Adrenal gland (tissue), 12 donors: ENCODE data around the gene OLFM1. TPM values are rescaled to one million over a fixed set of nuclear protein-coding genes. Genes with fewer than 3 reads are reported as not detected.

Experiments
- DNase-seq, 7 donors: peaks; one replicate each; pipeline ENCODE4 v3.0.0-alpha.2; 2019 to 2020
- H3K27ac ChIP-seq, 5 donors: fragments of 200-600 bp; sonication (generic) in 4 of 5; 1 replicate in 3 of 5; 2 replicates in 2 of 5; pipeline versions ENCODE4 v1.5.1 to v1.8.0; 2016 to 2020; ENCODE audit warnings: mild to moderate bottlenecking in 1 of 5
- H3K27me3 ChIP-seq: fragments of 200-600 bp; 2 replicates; pipeline ENCODE4 v1.8.0; 2021
- H3K36me3 ChIP-seq, 2 donors: fragments of 200-600 bp; replicated peaks in 1 of 2; 1 replicate in 1 of 2; 2 replicates in 1 of 2; pipeline versions ENCODE4 v1.5.1 to v1.8.0; 2018 to 2022
- H3K4me1 ChIP-seq, 2 donors: fragments of 200-600 bp; replicated peaks in 1 of 2; 1 replicate in 1 of 2; 2 replicates in 1 of 2; pipeline versions ENCODE4 v1.5.1 to v1.8.0; 2018 to 2021
- H3K4me3 ChIP-seq, 4 donors: fragments of 200-600 bp; sonication (generic) in 3 of 4; one replicate each; pipeline ENCODE4 v1.5.1; 2016 to 2018
- H3K9me3 ChIP-seq, 3 donors: fragments of 200-600 bp; sonication (generic) in 1 of 3; replicated peaks in 1 of 3; 1 replicate in 2 of 3; 2 replicates in 1 of 3; pipeline versions ENCODE4 v1.5.1 to v1.8.0; 2016 to 2021
- POLR2A ChIP-seq, 2 donors: fragments of 450-650 bp; IDR thresholded peaks; one replicate each; pipeline ENCODE4 v1.6.1; 2017; ENCODE audit warnings: antibody characterized with exemption in 2 of 2, mild to moderate bottlenecking in 2 of 2, moderate library complexity in 1 of 2
- WGBS, 4 donors: extraction: QIAGEN DNeasy Blood & Tissue Kit in 2 of 4; methylation state at CpG; one replicate each; pipeline versions ENCODE4 v1.1.5 to v1.1.7; 2013 to 2017; 5-methylcytosine and 5-hydroxymethylcytosine counted together
- intact Hi-C, 2 donors: fragments of 100-400 bp; cut with DNase I; formaldehyde crosslinking; loops; one replicate each; pipeline versions ENCODE4 v1.14.1 to v1.15.0; 2022 to 2023
- polyA plus RNA-seq, 3 donors: library from polyadenylated mRNA; stranded (reverse); fragments of 200-250 nt in 2 of 3; fragments of 350-450 nt in 1 of 3; fragmentation: Illumina TruSeq in 1 of 3; extraction: RNeasy Lipid Tissue Mini Kit (QIAGEN cat#74804) in 1 of 3; gene quantifications; one replicate each; pipeline ENCODE4 v1.2.3, GENCODE V29; 2013 to 2014
- total RNA-seq, 9 donors: library from RNA; depleted of rRNA in 4 of 9; stranded (reverse); fragments of >200 nt in 4 of 9; fragments of 120-200 nt in 1 of 9; fragmentation: NEBNext Ultra II Directional in 1 of 9; extraction: Animal tissue kit (Norgen Biotek cat#: 25700) in 1 of 9; gene quantifications; one replicate each; pipeline versions ENCODE4 v1.1.0 to v1.2.4, GENCODE V29; 2013 to 2023
- TF ChIP-seq, protein P1 (sequence below), 6 experiments: fragments of 450-650 bp in 4 of 6; fragments of 200-600 bp in 2 of 6; sonication (generic) in 1 of 6; IDR thresholded peaks; 1 replicate in 5 of 6; 2 replicates in 1 of 6; pipeline versions ENCODE4 v1.5.1 to v1.8.0; 2016 to 2021; ENCODE audit warnings: antibody characterized with exemption in 6 of 6, mild to moderate bottlenecking in 2 of 6, moderate library complexity in 1 of 6
- donor health status: healthy with polysubstance abuse.
- donor health status: Bipolar disorder and iron deficiency.
- donor health status: DM: yes; HTN: yes; CAD: no.
- donor health status: DM: no; HTN: no; CAD: no.
- donor health status: DM: no; HTN: no; CAD: no.
- donor health status: DM: yes; HTN: yes; CAD: no.

OLFM1 gene
- total and polyA plus RNA-seq, 12 donors, result 2.5 to 48.0 (median 28.0) TPM

DNA sequence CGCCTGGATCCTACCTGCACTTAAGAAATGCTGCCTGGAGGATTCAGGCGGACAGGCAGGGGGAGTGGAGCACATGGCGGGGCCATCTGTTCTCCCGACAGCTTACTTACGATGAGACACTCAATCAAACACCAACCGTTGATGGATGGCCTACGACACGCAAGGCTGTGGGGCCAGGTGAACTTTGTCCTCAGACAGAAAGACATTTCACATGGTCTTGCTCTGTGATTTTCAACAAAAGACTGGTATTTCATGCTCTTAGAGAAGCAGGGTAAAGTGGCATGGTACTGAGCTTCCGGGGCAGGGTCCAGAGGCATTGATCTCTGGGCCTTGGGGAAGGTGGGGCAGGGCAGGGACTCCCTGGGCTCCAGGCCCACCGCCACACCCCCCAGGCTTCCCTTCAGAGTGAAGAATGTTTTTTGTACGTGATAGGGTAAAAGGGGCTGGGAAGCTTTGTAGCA, 9.1 kb upstream of the OLFM1 start:
- no peak overlapping the region for H3K4me3 ChIP-seq
- no peak overlapping the region for H3K27ac ChIP-seq
- intact Hi-C loops, result no loop called here
- TF ChIP-seq, protein P1, sequence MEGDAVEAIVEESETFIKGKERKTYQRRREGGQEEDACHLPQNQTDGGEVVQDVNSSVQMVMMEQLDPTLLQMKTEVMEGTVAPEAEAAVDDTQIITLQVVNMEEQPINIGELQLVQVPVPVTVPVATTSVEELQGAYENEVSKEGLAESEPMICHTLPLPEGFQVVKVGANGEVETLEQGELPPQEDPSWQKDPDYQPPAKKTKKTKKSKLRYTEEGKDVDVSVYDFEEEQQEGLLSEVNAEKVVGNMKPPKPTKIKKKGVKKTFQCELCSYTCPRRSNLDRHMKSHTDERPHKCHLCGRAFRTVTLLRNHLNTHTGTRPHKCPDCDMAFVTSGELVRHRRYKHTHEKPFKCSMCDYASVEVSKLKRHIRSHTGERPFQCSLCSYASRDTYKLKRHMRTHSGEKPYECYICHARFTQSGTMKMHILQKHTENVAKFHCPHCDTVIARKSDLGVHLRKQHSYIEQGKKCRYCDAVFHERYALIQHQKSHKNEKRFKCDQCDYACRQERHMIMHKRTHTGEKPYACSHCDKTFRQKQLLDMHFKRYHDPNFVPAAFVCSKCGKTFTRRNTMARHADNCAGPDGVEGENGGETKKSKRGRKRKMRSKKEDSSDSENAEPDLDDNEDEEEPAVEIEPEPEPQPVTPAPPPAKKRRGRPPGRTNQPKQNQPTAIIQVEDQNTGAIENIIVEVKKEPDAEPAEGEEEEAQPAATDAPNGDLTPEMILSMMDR (IDR thresholded peaks at IDR 0.05), result no peak
- TF ChIP-seq POLR2A (IDR thresholded peaks at IDR 0.05), result no peak
- DNase-seq, result peak in 2 of 7 donors; percentile 4 to 7
- 77 to 96% (median 86%) methylated on average over 3 to 11 of the region's 11 CpGs for WGBS, 4 donors
- H3K4me1 ChIP-seq, result peaks cover 10 to 12% of the 10 kb centered on the region in 2 donors
- no peaks in the 10 kb centered on the region for H3K36me3 ChIP-seq
- H3K27me3 ChIP-seq, result no peaks in the 10 kb centered on the region
- H3K9me3 ChIP-seq, result no peaks in the 10 kb centered on the region

- Histone ChIP-seq H3K27ac (no peak overlapping the region), H3K4me1 (peaks cover 10 to 12% of the 10 kb centered on the region in 2 donors), H3K27me3 (no peaks in the 10 kb centered on the region), H3K4me3 (no peak overlapping the region), H3K36me3 (no peaks in the 10 kb centered on the region), H3K9me3 (no peaks in the 10 kb centered on the region)
- peak in 3 of 7 donors; percentile 4 to 11 (median 5) for DNase-seq
- 84 to 94% (median 91%) methylated on average over 7 of the region's 7 CpGs for WGBS, 4 donors
- intact Hi-C loops, result no loop called here
- TF ChIP-seq POLR2A (IDR thresholded peaks at IDR 0.05), result no peak
- TF ChIP-seq, protein P1 (IDR thresholded peaks at IDR 0.05), result no peak
These were observed 8.4 kb upstream of the OLFM1 start for GRCh38 chr9:135079018-135079417.

DNA sequence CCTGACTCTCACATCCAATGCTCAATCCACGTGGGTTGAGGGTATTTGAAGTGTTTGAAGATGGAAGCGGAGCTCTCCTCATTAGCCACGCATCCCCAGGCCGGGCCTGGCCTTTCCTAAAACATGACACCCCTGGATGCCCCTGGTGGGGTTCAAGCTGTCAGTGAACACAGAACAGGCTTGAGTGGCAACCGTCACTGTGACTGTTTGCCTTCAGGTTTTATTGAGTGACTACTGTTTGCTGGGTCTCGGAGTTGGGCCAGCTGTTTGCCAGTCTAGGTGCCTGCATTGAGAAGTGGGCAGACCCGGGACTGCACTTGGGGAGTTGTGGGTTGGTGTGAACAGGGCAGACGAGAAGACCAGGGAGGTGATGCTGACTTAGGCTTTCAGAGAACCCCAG, 7.8 kb upstream of the OLFM1 start:
- H3K9me3 ChIP-seq, result no peaks in the 10 kb centered on the region
- 84 to 94% (median 91%) methylated on average over 8 of the region's 8 CpGs for WGBS, 4 donors
- peak in 4 of 7 donors; percentile 5 to 18 (median 10) for DNase-seq

DNA sequence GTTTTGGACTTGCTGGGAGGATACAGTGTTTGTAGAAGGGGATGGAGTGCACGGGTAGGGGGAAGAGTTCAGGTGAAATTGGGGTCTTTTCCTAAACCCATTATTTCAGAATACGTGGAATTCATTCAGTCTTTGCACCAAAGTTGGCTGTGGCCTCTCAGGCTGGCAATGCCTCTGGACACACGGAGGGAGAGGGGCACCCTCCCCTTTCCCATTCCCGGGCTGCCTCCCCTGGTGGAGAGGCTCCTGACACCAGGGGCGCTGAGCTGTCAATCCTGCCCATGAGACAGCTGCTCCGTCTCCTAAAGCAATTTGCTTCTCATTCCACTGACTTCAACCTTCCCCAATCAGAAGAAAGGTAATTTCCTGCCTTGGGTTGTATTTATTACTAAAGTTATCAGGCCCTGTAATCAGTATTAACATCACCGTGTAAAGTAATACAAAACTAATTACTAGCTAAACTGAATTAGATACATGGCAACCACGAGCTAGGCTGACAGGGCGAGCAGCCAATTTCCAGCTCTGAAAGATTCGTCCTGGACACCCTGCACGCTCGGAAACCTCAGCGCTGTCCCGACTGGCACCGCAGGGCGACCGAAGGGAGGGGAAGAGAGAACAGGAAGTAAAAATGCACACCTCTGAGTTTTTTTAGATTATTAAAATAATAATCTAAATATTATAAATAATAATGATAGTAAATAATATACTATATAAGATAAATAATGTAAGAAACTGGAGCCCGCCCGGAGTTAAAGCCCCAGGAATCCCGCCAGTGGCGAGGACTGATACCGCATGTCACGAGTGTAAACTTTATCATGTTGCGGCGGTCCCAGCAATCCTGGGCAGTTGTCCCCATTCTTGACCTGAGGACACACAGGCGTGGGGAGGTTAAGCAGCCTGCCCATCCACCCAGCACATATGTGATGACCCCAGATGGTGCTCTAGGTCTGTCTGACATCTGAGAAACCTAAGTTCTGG, 6.9 kb upstream of the OLFM1 start:
- 90 to 91% (median 90%) methylated on average over 26 of the region's 26 CpGs for WGBS, 4 donors
- H3K4me1 ChIP-seq, result peaks cover 7 to 13% of the 10 kb centered on the region in 2 donors
- H3K9me3 ChIP-seq, result no peaks in the 10 kb centered on the region
- H3K36me3 ChIP-seq, result no peaks in the 10 kb centered on the region
- no peak for TF ChIP-seq POLR2A (IDR thresholded peaks at IDR 0.05)
- TF ChIP-seq, protein P1 (IDR thresholded peaks at IDR 0.05), result no peak
- intact Hi-C loops, result no loop called here
- no peak overlapping the region for H3K27ac ChIP-seq
- H3K4me3 ChIP-seq, result no peak overlapping the region
- H3K27me3 ChIP-seq, result no peaks in the 10 kb centered on the region
- peak in 2 of 7 donors; percentile 3 to 4 for DNase-seq

More for the DNA sequence above, 7.8 kb upstream of the OLFM1 start:
- Histone ChIP-seq H3K4me3 (no peak overlapping the region), H3K4me1 (peaks cover 10 to 12% of the 10 kb centered on the region in 2 donors), H3K27ac (no peak overlapping the region), H3K36me3 (no peaks in the 10 kb centered on the region), H3K27me3 (no peaks in the 10 kb centered on the region)
- TF ChIP-seq POLR2A (IDR thresholded peaks at IDR 0.05), result no peak
- TF ChIP-seq, protein P1 (IDR thresholded peaks at IDR 0.05), result no peak
- intact Hi-C loops, result no loop called here
